Gastrocnemius medialis (tissue), 4 donors: Measurements from ENCODE around the gene BNC2.

ENCODE experiments used
- POLR2A ChIP-seq, 2 donors: fragments of 450-650 bp; IDR thresholded peaks; one replicate each; pipeline ENCODE4 v1.6.1; 2017; ENCODE audit warnings: antibody characterized with exemption in 2 of 2, mild to moderate bottlenecking in 2 of 2, moderate library complexity in 2 of 2
- TF ChIP-seq, protein P1 (sequence below), 5 experiments: fragments of 450-650 bp in 3 of 5; fragments of 200-600 bp in 2 of 5; sonication (generic) in 2 of 5; IDR thresholded peaks in 4 of 5; conservative IDR thresholded peaks in 1 of 5; 1 replicate in 4 of 5; 2 replicates in 1 of 5; pipeline ENCODE4 v1.5.1; 2016 to 2019; ENCODE audit warnings: antibody characterized with exemption in 5 of 5, mild to moderate bottlenecking in 3 of 5, moderate library complexity in 3 of 5

DNA sequence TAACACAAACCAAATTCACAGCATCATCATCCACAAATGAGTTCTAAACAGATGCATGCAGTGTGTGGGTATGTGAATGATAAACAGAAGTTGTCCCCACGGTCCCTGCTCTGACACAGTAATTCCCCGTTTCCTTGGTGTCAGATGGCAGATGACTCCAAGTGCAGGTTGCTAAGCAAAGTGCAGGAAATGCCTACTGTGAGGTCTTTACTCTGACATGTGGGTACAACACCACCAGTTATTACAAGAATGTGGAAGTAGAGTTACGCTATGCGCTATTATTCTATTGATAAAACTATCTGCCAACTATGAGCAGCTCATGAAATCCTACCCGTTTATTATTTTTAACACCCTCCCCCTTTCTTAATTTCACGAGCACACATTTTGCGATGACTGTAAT is 448.9 kb downstream of the BNC2 start:
- TF ChIP-seq POLR2A (IDR thresholded peaks at IDR 0.05): no peak
- TF ChIP-seq, protein P1, sequence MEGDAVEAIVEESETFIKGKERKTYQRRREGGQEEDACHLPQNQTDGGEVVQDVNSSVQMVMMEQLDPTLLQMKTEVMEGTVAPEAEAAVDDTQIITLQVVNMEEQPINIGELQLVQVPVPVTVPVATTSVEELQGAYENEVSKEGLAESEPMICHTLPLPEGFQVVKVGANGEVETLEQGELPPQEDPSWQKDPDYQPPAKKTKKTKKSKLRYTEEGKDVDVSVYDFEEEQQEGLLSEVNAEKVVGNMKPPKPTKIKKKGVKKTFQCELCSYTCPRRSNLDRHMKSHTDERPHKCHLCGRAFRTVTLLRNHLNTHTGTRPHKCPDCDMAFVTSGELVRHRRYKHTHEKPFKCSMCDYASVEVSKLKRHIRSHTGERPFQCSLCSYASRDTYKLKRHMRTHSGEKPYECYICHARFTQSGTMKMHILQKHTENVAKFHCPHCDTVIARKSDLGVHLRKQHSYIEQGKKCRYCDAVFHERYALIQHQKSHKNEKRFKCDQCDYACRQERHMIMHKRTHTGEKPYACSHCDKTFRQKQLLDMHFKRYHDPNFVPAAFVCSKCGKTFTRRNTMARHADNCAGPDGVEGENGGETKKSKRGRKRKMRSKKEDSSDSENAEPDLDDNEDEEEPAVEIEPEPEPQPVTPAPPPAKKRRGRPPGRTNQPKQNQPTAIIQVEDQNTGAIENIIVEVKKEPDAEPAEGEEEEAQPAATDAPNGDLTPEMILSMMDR (IDR thresholded peaks at IDR 0.05 in 4 of 5, conservative IDR thresholded peaks at IDR 0.05 in 1 of 5): no peak
